ENCODE data around the gene DBN1.
A peak's percentile ranks its signal among the peaks of the same experiment; 100 is the strongest.

The DBN1 gene

DNA sequence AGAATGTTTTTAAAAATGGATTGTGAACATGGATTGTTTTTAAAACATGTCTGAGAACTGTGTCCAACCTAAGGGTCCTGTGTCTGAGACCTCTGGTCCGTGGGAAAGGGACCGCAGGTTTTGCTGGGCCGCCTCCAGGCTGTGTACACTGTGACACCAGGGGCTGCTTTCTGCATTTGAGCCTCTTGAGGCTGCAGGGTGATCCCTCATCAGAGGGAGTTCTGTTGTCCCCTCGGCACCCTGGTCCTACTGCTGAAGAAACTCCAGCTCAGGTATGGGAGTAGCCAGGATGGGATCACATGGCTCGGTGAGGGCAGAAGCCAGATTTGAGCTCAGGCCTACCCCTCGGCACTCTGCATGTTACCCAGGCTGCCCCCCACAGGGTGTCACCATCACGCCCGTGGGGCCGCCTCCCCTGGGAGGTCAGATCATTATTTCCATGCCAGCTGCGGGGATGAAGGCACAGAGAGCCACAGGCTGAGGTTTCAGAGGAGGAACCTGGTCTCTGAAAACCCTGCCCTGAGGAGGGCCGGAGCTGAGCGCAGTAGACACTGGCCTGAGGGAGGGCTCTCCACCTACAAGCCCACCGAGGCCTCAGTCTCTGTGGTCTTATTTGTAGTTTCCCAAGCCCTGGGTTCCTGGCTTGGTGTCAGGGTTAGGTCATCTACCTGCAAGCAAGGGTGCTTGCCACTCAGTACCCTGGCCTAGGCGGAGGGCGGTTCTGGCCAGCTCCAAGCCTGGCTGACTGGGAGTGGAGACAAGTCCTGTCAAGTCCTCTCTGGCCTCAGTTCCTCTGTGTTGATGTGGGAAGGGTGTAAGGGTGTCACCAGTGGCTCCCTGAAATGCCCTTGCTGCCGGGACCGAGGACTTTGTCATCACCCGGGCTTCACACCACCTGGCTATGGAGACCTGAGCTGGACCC, 24.0 kb downstream of the DBN1 start:
- H3K4me3 ChIP-seq (replicated peaks in 1 of 2; ENCODE audit: low read depth in 2 of 2, low read length in 2 of 2), result no peak overlapping the region

DNA sequence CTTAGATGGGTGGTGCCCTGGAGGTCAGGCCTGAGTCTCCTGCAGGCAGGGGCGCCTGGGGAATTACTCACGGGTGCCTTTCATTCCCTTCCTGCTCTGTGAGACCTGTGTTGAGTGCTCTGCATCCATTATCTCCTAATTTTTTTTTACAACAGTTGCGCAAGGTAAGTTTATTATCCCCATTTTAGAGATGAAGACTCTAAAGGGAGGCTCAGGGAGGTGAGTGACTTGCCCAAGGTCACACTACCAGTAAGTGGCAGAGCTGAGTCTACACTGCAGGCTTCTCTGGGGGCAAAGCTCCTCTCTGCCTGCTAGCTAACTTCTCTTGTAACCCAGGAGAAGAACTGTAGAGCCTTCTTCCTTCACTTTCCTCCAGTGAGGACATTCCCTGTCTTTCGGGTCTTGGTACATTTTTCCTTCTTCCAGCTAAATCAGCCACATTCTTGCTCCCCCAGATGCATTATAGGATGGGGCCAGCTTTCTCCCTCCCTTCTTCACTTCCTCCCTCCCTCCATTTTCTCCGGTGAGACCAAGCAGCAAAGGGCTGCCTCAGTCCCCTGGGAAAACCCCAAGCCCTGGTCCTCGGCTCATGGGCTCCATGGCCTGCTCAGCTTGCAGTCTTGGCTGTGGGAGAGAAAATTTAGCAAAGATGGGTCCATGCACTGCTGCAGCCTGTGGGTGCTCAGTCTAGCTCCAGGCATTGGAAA, 25.0 kb downstream of the DBN1 start:
- TF ChIP-seq, protein P1, sequence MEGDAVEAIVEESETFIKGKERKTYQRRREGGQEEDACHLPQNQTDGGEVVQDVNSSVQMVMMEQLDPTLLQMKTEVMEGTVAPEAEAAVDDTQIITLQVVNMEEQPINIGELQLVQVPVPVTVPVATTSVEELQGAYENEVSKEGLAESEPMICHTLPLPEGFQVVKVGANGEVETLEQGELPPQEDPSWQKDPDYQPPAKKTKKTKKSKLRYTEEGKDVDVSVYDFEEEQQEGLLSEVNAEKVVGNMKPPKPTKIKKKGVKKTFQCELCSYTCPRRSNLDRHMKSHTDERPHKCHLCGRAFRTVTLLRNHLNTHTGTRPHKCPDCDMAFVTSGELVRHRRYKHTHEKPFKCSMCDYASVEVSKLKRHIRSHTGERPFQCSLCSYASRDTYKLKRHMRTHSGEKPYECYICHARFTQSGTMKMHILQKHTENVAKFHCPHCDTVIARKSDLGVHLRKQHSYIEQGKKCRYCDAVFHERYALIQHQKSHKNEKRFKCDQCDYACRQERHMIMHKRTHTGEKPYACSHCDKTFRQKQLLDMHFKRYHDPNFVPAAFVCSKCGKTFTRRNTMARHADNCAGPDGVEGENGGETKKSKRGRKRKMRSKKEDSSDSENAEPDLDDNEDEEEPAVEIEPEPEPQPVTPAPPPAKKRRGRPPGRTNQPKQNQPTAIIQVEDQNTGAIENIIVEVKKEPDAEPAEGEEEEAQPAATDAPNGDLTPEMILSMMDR (IDR thresholded peaks at IDR 0.05; ENCODE audit: low read depth, low read length), result no peak
- no peak for DNase-seq (ENCODE audit: low read depth in 2 of 2)
- H3K4me3 ChIP-seq (replicated peaks in 1 of 2; ENCODE audit: low read depth in 2 of 2, low read length in 2 of 2), result no peak overlapping the region

More for the DNA sequence above, 24.0 kb downstream of the DBN1 start:
- DNase-seq (ENCODE audit: low read depth in 2 of 2), result no peak
- TF ChIP-seq, protein P1 (IDR thresholded peaks at IDR 0.05; ENCODE audit: low read depth, low read length), result no peak

DNA sequence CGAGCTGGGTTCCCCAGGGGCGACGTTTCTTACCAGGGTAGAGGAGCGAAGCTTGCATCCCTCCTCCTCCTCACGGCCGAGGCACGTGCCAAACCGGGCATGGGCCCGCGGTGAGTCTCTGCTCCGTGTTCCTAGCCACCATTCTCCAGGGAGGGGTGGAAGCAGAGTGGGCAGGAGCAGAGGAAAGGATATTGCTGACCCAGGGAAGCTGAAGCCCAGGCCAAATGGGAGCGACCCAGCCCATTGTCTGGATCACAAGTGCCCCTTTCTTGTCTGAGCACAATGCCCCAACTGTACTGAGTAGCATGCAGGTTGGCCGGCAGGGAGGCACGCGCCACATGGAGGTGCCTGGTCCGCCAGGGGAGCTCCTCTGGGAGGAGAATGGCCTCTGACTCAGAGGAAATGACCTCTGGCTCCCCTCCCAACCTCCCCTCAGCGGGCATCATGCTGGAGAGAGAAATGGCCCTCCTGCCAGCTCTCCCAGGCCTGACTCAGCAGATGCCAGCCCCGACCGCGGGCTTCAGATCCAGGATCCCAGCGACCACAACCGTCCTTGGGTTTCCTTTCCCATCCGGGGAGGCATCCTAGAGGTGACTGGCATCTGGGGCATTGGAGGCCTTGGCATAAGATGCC, 25.7 kb downstream of the DBN1 start:
- TF ChIP-seq, protein P1 (IDR thresholded peaks at IDR 0.05; ENCODE audit: low read depth, low read length), result no peak
- peak overlapping the region; percentile 40 to 64 for H3K4me3 ChIP-seq (replicated peaks in 1 of 2; ENCODE audit: low read depth in 2 of 2, low read length in 2 of 2)
- peak; percentile 72 to 83 for DNase-seq (ENCODE audit: low read depth in 2 of 2)

DNA sequence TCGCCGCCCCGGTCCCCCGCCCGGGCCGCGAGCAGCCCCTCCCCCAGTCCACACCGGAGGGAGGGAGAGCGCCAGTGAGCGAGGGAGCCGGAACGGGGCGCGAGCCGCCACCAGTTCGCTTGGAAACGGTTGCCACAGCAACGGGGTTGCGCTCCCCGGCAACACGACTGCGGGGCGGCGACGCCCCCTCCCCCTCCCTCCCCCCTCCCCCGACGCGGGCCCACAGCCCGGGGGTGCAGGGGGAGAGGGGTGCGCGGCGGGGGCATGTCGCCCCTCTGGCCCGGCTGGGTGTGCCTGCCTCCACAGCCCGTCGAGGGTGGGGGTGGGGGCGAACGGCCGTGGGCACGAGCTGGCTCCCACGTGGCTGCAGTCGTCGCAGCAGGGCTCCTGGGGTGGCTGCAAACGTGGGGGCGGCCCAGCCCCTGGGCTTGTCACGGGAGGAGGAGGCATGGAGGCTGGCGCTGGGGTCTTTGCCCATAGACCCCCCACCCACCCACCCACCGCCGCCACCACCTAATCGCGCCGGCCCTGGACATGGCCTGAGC, 26.3 kb downstream of the DBN1 start:
- DNase-seq (ENCODE audit: low read depth in 2 of 2), result peak; percentile 18 to 50
- H3K4me3 ChIP-seq (replicated peaks in 1 of 2; ENCODE audit: low read depth in 2 of 2, low read length in 2 of 2), result peak overlapping the region; percentile 40 to 64
- TF ChIP-seq, protein P1 (IDR thresholded peaks at IDR 0.05; ENCODE audit: low read depth, low read length), result no peak

DNA sequence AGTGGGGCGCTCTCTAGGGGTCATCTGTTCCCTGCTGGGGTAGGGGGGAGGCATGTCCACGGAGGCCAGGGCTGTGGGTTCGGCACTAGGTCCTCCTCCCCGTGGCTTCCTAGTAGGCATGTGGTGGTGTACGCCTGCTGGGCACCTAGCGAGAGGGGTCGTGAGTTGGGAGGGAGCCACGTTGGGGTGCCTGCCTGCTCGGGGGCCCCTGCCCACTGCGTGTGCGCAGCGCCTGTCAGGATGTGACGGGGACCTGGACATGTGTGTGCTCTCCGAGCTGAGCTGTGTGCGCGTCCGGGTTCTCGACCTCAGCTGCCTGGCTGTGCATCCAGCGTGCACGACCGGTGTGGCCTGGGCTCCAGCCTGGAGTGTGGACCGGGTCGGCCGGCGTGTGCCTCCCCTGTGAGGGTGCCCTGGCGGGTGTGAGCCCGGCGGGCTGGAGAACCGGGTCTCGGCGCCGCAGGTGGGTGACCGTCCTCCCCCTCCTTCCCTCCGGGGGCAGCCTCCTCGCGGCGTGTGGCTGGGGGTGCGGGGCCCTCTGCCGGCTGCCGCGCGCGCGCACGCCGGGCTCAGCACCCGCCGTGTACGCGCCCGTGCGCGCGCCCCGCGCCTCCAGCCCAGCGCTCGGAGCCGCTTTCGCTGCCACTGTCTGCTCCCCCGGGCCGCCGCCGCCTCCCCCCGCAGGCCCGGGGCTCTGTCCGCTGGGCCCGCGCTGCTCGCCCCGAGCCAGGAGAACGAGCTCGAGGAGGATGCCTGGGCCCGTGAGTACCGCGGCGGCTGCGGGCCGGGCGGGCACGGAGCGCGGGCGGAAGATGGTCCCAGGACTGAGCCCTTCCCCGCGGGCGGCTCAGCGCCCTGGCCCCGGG, 27.0 kb downstream of the DBN1 start, which contains the start of gene PRR7:
TSS of gene PRR7 (plus strand) at position 615 of the 866 bp plus-strand sequence. CDS start 8,254 bp downstream, outside the sequence.
- TF ChIP-seq, protein P1 (IDR thresholded peaks at IDR 0.05; ENCODE audit: low read depth, low read length), result no peak
- peak; percentile 55 to 66 for DNase-seq (ENCODE audit: low read depth in 2 of 2)
- H3K4me3 ChIP-seq (replicated peaks in 1 of 2; ENCODE audit: low read depth in 2 of 2, low read length in 2 of 2), result peak within 1 kb of the TSS; percentile 60 to 64

DNA sequence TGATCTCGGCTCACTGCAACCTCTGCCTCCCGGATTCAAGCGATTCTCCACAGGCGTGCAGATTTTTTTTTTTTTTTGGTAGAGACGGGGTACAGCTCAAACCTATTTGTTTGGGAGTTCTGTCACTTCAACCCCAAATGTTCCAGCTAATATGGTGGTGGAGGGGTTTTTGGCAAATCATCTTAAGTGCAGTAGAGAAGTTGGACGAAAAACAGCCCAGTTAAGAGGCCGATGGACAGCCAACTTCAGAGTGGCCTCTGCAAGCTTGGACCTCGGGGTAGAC, 27.6 kb downstream of the DBN1 start:
- no peak for DNase-seq (ENCODE audit: low read depth in 2 of 2)
- TF ChIP-seq, protein P1 (IDR thresholded peaks at IDR 0.05; ENCODE audit: low read depth, low read length), result no peak
- H3K4me3 ChIP-seq (replicated peaks in 1 of 2; ENCODE audit: low read depth in 2 of 2, low read length in 2 of 2), result peak overlapping the region; percentile 60 to 64
